ENCODE data around the gene PPP4R2.

GRCh38 chr3:73056845-73057150 is 60.2 kb downstream of the PPP4R2 start:
- TF ChIP-seq CTCF (IDR thresholded peaks at IDR 0.05) (no peak), EZH2 (IDR thresholded peaks at IDR 0.05) (no peak)
